ENCODE measurements around the gene CDO1.

CDO1 gene

DNA sequence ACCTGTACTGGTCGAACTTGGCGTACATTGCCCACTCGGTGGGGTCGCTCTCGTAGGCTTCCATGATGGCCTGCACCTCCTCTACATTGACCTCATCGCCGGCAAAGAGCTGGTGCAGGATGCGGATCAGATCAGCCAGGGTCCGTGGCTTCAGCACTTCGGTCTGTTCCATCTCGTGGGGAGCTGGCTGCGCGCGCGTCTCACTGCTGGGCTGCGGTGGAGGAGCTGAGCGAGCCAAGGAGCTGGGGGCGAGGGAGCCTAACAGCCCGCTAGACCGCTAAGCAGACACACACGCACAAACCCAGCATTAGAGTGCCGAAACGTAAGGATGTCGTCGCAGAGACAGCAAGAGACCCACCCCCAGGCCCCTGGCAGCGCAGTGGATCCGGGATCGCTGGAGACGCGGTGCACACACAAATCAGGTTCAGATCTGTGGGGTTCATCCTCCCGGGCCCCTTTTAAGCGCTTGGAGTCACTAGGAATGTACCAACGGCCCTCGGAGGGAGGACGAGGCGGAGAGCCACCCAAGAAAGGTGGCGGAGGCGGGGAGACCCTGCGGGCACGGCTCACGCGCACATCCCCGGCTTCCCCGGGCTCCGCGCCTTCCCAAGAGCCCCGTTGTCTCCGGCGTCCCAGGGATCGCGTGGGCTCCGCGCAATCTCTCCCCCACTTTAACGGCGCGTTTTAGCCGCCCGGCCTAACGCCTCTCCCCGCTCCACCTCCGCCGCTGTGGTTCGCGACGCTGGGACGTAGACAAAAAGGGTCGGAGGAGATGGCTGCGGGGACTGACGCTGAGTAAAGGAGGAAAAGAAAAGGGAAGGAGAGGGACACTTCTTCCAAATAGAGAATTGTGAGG lies at the start of gene CDO1:
CDO1 (minus strand) TSS at position 434 of the 856 bp plus-strand sequence; CDS start at position 172, 262 bp downstream.
- DNase-seq (ENCODE audit: low spot score): peak; percentile 32

DNA sequence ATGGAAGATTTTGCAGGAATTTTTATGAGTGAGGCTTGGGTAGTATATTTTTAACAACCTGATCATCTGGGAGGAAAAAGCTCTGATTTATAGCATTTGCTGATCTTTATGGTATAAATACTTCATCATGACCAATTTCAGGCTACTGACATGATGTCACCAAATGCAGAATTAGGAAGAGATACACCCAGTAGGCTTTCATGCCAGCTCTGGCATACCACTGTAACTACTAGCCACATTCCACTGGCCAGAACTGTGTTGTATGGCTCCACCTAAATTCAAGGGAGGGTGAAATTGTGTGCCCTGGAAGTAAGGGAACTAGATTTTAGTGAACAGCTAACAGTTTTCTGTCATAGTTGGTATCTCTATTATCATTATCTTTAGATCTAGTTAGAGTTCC lies 42.9 kb upstream of the CDO1 start:
- DNase-seq (ENCODE audit: low spot score): no peak

DNA sequence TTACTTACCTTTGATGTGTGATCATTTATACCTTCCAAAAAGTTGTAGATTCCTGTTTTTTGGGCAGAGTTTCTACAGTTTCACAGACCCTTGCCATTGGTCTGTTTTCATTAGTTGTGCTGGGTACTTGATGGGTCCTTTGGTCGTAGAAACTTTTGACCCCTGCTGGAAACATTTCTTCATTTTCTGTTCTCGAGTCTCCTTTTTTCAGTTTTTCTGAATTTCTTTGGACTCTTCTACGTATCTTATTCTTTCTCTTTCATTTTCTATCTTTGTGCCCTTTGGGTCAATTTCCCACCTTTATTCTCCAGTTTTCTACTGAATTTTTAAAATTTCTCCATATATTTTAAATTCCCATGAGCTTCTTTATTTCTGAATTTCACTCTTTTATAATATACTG lies 41.9 kb upstream of the CDO1 start:
- no peak for DNase-seq (ENCODE audit: low spot score)

DNA sequence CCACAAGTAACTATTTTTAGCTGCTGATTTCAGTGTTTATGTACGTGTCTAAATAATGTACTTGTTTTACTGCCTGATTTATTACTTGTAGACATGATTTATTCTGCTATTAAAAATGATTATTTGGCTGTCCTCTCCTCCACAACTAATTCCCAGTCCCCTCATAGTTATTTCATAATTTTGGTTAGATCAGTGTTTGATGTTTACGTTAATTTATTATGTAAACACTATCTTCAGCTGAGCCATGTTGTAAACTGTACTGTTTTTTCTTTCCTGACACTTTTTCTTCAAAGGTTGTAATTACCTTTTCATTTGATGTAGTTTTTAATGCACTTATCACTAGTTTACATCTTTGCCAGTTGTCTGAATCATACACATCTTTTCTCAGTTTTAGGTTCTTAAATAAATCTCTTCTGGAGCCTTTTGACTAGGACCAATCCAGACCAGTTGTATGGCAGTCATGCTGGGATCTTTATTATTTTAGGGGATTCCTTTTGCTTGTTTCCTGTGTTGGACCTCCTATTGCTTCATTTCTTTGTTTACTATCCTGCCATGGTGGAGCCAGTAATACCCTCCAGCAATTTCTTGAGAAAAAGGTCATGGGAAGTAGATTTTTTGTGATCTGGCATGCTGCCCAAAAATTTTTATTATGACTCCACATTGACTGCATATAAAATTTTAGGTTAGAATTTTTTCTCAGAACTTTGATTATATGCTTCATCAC lies 41.3 kb upstream of the CDO1 start:
- no peak for DNase-seq (ENCODE audit: low spot score)

DNA sequence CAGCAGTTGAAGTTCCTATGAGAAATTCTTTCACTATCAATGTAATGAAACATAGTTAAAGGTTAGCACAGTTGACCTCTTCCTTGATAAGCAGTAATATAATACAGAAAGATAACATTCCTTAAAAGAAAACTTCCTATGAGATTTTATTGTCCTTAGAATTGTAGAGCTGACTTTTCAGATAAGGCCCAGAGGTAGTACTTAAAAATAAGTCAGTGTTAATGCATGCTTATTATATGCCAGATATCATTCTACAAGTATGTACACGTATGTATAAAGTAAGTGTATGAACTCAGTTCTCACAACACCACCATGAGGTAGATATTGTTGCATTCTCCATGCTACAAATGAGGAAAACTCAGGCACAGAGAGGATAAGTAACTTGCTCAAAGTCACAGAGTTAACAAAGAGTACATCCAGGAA lies 40.6 kb upstream of the CDO1 start:
- DNase-seq (ENCODE audit: low spot score): no peak

DNA sequence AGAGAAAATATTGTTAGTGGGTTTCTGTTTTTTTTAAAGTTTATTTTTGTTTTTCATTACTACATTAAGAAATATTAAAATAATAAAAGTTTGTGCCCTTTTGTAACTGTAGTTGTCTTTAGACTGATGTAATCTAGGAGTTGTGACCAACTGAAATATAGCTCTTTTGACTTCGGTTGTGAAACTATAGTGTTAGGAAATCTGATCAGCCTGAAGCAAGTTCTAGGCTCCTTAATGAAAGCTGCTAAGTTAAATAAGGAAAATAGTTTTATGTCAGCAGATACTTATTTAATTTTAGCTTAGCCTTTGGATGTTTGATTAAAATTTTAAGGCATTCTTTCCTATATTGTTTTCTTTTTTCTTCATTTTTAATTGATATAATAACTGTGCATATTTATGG lies 39.5 kb upstream of the CDO1 start:
- DNase-seq (ENCODE audit: low spot score): no peak

DNA sequence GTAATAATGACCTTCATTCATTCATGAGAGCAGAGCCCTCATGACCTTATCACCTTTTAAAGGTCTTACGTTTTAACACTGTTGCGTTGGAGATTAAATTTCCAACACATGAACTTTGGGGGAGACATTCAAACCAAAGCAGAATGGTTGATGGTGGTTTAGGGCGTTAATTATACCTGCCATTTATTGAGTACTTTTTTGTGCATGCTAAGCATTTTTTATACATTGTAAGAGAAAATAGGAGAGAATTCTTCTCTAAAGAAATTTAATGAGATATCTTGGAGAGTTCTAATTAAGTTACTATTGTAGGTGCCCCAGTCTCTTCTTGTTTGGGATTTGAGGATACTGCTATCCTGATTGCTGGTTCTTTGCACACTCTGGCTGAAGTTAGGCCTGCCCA lies 37.7 kb upstream of the CDO1 start:
- no peak for DNase-seq (ENCODE audit: low spot score)

DNA sequence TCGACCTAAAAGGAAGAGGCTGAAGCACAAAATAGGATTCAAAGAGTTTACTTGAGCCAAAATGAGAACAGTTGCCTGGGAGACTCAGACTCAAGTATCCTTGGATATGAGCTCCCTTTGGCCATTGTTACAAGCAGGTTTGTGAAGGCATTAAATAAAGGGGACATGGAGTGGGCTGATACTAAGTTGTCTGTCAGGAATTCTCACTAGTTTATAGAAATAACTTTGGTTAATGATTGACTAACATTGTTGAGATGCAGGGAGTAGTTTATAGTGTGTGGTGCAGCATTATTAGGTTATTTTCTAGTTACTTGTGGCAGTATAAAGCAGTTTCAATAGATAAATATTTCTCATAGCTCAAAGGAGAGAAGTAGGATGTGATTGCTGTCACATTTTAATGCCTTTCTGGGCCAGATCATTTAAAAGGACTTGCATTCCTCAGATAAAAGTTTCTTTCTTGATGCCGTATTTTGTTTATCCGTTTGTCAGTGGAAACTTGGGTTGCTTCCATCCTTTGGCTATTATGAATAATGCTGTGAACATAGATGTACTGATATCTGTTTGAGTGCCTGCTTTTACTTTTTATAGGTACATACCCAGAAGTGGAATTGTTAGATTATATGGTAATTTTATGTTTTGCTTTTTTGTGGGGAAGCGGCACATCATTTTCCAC lies 34.4 kb upstream of the CDO1 start:
- DNase-seq (ENCODE audit: low spot score): peak; percentile 31

DNA sequence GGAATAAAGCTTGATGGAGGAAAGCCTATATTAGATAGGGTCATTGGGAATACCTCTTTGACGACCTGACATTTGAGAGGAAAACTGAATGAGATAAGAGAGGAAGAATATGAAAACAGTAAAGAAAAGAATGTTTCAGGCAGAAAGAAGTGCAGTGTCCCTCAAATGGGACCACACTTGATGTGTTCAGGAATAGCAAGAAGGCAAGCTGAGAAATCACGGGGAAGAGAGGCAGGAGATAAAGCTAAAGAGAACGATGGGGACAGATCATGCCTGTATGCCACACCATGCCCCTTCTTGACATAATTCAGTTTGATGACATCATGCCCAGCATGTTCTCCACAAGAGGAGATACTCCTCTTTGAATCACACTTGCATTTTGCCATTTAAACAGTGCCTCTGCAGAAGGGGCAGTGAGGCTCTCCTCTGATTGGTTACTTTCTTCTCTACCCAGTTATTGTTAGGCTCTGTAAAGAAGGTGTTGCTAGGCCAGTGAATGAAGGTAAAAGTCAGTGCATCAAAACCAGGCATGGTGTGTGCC lies 32.9 kb upstream of the CDO1 start:
- DNase-seq (ENCODE audit: low spot score): no peak

DNA sequence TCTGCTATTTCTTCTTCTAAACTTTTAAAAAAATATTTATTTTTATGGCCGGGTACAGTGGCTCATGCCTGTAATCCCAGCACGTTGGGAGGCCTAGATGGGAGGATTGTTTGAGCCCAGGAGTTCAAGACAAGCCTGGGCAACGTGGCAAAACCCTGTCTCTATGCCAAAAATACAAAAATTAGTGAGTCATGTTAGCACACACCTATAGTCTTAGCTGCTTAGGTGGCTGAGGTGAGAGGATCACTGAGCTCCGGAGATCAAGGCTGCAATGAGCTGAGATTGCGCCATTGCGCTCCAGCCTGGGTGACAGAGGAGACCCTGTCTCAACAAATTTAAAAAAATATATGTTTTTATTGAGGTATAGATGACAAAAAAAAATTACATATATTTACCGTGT lies 30.8 kb upstream of the CDO1 start:
- DNase-seq (ENCODE audit: low spot score): no peak

DNA sequence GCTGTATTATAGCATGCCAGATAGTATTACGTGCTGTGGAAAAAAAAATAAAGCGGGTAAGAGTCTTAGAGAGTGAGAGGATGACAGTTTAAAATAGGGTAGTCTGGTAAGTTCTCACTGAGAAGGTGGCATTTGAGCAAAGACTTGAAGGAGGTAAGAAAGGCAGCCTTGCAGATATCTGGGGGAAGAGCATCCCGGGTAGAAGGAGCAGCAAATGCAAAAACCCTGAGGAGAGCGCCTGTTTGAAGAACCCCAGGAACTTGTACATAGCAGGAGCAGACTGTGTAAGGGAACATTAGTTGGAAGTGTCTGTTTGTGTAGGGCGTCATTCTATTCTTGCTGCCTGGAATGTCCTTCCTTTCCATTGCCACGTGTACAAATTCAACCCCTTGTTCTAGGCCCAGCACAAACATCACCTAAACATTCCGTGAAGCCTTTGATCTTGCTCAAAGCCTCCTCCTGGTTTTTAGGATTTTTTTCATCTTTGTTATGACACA lies 27.9 kb upstream of the CDO1 start:
- DNase-seq (ENCODE audit: low spot score): no peak

DNA sequence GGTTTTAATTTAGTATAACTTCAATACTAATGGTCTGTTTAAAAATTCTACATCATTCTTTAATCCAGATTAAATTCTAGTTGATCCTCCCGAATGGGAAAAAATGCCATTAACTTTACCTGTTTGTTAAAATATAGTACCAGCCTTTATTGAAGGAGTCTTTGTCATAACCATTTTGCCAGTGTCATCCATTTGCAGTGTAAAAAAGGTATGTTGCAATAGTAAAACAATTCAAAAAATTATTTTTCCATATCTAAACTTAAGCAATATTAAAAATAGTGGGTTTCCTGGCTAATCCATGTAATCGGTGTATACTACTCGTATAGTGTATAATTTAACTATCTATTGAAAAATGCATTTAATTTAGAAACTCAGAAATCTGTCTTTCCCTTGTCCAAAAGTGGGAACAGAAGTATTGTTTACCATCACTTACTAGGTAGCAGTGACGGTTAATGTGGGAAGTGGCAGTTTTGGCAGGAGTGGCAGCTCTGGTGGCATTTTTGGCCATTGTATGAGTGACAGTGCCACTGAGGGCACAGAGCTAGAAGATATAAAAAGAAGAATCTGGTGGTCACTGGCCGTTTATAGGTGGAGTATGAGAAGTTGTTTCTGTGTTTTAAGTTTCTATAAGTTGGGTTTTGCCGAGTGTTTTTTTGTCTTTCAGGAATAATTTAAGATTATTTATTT lies 27.1 kb upstream of the CDO1 start:
- no peak for DNase-seq (ENCODE audit: low spot score)

DNA sequence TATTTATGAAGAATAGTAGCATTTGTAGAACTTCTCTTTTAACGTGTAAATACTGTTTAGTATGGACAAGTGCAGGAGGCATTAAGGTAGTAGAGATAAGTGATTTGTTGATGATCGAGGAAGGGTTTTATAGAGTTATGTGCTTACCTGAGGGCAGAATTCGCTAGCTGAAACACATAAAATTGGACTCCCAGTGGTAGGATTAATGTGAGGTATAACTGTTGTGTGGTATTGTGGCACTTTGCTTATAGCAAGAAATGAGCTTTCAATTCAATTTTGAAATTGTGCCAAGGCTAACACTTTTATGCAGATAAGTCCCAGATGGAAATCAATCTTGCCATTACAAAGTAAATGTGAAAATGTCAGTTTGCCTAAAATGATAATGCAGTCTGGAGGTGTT lies 26.5 kb upstream of the CDO1 start:
- DNase-seq (ENCODE audit: low spot score): no peak

DNA sequence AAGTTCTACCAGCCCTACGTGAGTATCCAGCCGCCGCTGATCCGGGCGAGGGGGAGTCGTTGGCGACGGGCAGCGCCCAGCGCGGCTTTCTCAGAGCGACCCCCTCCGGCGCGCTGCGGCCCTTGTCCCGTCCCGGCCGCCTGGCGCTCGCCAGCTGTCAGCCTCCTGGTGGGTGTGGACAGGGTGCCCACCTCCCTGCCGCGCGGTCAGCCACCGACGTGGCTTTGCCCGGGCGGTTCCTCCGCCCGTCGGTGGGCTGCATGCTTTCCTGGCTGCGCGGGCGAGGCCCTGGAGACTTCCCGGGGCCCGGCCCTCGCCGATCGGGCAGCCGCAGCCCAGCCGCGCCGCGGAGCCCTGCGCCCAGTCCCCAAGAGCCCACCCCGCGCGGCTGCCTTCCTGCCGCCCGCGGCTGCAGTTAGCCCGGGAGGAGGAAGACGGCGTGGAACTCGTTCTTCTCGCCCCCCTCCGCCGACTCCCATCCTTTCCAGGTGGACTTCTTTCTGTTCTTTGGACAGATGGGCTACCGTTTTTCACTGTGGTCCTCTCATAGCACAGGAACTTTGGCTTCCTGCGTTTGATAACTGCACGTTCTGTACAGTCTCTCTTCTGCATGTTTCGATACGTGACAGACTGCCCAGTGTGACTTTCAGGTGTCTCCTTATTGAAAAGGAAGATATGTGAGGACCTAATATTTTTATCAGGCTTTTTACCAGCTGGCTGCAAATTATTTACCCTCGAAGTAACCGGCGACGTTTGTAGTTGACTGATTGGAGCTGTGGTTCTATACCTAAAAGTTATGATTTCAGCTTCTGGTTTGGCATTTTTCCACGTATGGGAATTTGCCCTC lies 25.9 kb upstream of the CDO1 start:
- DNase-seq (ENCODE audit: low spot score): peak; percentile 68

DNA sequence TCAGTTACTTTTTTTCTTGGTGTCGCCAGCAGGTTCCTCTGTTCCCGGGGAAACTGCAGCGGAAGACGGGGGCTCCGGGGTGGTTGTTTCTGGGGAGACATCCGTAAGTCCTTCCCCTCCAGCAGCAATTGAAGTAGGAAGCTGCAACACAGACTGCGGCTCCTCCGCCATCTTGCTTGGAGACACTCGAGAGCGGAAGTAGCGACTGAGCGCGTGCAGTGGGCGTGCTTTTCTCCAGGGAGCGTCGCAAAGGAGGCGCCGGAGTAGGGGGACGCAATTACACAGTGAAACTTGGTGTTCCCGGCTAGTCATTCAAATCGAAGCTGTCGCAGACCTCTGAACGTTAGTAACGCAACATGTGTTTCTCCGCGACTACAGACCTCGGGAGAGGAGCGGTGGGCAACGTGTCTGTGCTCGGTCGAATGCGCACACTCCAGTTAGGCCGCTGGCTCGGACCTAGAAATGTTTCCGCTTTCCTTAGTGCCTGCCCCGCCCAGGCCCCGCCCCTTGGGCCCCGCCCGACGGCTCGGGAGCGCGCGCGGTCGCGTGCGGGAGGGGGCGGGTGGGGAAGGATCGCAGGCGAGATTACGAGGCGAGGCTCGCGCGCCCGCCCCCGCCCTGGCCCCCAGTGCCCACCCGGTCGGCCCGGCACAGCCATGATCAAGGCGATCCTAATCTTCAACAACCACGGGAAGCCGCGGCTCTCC lies 25.1 kb upstream of the CDO1 start, which contains the start of the genes AP3S1 and ATG12:
AP3S1 (plus strand) TSS at position 554 of the 707 bp plus-strand sequence; CDS start at position 657, 103 bp downstream.
ATG12 (minus strand) TSS at position 184 of the 707 bp plus-strand sequence; CDS start at position 171, 13 bp downstream.
- peak; percentile 94 for DNase-seq (ENCODE audit: low spot score)

DNA sequence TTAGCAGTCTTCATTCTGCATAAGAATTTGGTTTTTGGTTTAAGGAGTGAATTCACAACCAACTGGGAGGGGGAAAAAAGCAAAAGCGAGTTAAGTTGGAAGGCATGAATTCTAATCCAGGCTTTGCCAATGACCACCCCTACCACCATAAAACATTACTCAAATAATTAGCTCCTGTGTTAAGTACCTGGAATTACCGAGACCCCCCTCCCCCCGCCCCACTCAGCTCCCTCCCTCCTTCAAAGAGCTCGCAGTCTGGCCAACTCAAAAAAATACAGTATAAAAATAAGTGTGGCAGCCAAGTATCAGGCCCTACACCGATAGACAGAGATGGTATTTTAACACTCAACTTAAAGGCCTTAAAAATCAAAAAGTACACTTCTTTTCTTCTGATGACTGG lies 24.4 kb upstream of the CDO1 start:
- no peak for DNase-seq (ENCODE audit: low spot score)

DNA sequence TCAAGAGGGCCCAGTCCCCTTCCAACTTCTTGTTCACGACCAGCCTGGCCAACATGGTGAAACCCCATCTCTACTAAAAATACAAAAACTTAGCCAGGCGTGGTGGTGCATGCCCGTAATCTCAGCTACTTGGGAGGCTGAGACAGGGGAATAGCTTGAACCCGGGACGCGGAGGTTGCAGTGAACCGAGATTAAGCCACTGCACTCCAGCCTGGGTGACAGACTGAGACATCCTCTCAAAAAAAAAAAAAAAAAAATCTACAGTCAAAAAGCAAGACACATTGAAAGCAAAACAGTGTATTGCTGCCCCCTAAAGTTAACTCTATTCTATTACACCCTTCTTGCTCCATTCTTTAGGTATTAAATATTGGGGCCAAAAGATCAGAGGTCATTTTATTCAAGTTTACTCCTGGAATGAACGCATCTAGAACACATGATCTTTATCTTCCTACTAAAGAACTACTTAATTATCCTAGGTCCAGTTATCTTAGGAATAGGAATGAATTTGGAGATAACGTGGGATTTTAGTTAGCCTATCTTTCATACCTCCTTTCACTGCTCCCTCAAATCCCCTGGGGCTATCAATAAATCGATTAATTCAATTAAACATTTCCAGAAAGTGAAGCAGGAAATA lies 22.5 kb upstream of the CDO1 start:
- DNase-seq (ENCODE audit: low spot score): peak; percentile 59

DNA sequence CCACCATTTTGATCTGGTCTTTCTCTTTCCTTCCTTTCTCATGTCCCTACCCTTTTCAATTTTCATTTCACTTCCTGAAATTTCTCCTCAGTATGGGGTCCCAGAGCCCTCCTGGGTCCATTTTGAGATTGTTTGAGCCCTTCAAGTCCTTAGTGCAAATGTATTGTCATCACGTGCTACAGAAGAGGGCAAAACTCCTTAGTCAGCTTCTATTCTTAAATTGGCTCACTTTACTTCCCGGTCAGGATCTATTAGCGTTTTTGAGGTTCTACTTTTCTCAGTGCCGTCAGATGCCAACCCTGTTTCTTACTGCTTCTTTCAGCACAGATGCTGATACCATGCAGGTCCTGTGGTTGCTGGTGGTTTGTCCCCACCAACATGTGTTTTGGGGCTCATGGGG lies 19.0 kb upstream of the CDO1 start:
- DNase-seq (ENCODE audit: low spot score): no peak

DNA sequence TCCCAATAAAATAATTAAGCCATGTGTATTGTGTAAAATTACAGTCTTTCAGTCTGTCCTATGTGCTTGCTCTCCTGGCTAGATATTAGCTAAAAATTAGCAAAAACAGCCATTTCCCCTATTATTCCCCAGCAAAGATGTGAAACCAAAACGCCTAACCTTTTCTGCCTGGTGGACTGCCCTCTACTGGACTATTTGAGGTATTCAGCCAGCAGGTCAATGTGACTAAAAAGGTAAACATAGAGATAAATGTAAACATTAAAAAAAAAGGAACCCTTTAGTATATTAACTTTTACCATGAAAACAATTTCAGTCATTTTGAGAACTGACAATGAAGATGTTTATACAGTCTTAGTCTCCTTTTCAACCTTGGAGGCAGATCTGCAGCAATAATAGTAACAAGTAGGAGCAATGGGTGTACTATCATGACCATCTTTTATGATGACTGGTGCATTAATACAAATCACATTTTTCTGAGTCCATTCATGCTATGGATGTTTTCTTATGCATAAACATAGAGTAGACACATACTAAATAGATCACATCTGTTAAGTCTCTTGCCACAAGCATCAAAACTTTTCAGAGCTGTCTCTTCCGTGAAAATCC lies 14.8 kb upstream of the CDO1 start:
- DNase-seq (ENCODE audit: low spot score): peak; percentile 51
